ENCODE measurements around the gene CERT1. TPM values are rescaled to one million over a fixed set of nuclear protein-coding genes. Genes with fewer than 3 reads are reported as not detected.

Gene CERT1
- total and polyA plus RNA-seq, 9 of the 15 experiments (the other 6 are each of a cell fraction or from before 2014, with no cell fraction given) = 3.4 to 24.7 (median 9.8) TPM

- TF ChIP-seq KDM2B (CRISPR knock-in tag; IDR thresholded peaks at IDR 0.05) (no peak), HSF4 (CRISPR knock-in tag; IDR thresholded peaks at IDR 0.05; ENCODE audit: borderline replicate concordance) (no peak), HBP1 (CRISPR knock-in tag; IDR thresholded peaks at IDR 0.05) (no peak), FOXJ3 (CRISPR knock-in tag; IDR thresholded peaks at IDR 0.05) (no peak), THRA (IDR thresholded peaks at IDR 0.05) (no peak), STAT5B (CRISPR knock-in tag; IDR thresholded peaks at IDR 0.05) (no peak), ZBTB43 (CRISPR knock-in tag; IDR thresholded peaks at IDR 0.05) (no peak), ELK1 (CRISPR knock-in tag; IDR thresholded peaks at IDR 0.05) (no peak), CREBBP (IDR thresholded peaks at IDR 0.05; ENCODE audit: low read depth, low read length) (no peak), HLTF (IDR thresholded peaks at IDR 0.05) (no peak), HES1 (IDR thresholded peaks at IDR 0.05; ENCODE audit: low read depth) (0 out of 2 replicates have a peak, but pooled peaks have one; percentile 15), PRDM10 (IDR thresholded peaks at IDR 0.05; ENCODE audit: partially characterized antibody) (no peak), POLR2AphosphoS5 (IDR thresholded peaks at IDR 0.05; ENCODE audit: control insufficient read depth, insufficient read depth, low read depth, low read length) (no peak), CTBP1 (IDR thresholded peaks at IDR 0.05; ENCODE audit: borderline replicate concordance) (no peak; the same call in 1 of the 2 replicates), XRCC3 (IDR thresholded peaks at IDR 0.05) (no peak), NCOA4 (IDR thresholded peaks at IDR 0.05; ENCODE audit: partially characterized antibody) (no peak), PREB (CRISPR knock-in tag; IDR thresholded peaks at IDR 0.05) (no peak), NCOR1 (IDR thresholded peaks at IDR 0.05) (peak; percentile 58)
Observed at GRCh38 chr5:75381456-75381855, 130.0 kb downstream of the CERT1 start (continued).
